GM12878 (cell line): ENCODE results near the gene GSTA3. TPM values are rescaled to one million over a fixed set of nuclear protein-coding genes. Genes with fewer than 3 reads are reported as not detected.

Experiments
- ATAC-seq: fragments of 200-7000 bp; cut with Tn5 transposase; 3 replicates; pipeline ENCODE4 v1.9.1; 2020; ENCODE audit warnings: mild to moderate bottlenecking, moderate library complexity
- Bru-seq: library from RNA; stranded (reverse); fragments of 400-500 nt; gene quantifications from one replicate; lab custom pipeline; 2021; lab: Mats Ljungman, UMichigan
- BruChase-seq, 2 experiments: library from RNA; stranded (reverse); fragments of 400-500 nt; gene quantifications; one replicate each; lab custom pipeline; 2021; lab: Mats Ljungman, UMichigan
- BruUV-seq: library from RNA; stranded (reverse); fragments of 400-500 nt; replicated peaks from 2 replicates; lab custom pipeline; 2021; lab: Mats Ljungman, UMichigan
- CTCF ChIA-PET: fragments of 300-600 bp; sonication (Branson Sonifier 250); formaldehyde crosslinking; extraction: SDS; loops from one replicate; lab custom pipeline; 2021; ENCODE audit warnings: inconsistent platforms; lab: Yijun Ruan, JAX
- POLR2A ChIA-PET: fragments of 350-600 bp; formaldehyde crosslinking; extraction: SDS; loops from one replicate; lab custom pipeline; 2021; ENCODE audit warnings: inconsistent platforms; lab: Charles Lee
- RAD21 ChIA-PET: fragments of 300-600 bp; sonication (Branson Sonifier 250); formaldehyde crosslinking; loops from one replicate; lab custom pipeline; 2023; ENCODE audit warnings: antibody characterized with exemption; ENCODE audit not compliant: unreplicated experiment; lab: Charles Lee
- SMC1A ChIA-PET: fragments of 300-600 bp; sonication (Branson Sonifier 250); formaldehyde crosslinking; loops from one replicate; lab custom pipeline; 2023; ENCODE audit not compliant: unreplicated experiment, uncharacterized antibody; lab: Charles Lee
- DNase-seq: peaks from one replicate; pipeline ENCODE4 v3.0.0-alpha.2; 2011; ENCODE audit warnings: low read depth, low spot score
- FAIRE-seq: peaks from 3 replicates; lab custom pipeline; 2011; peaks lifted over from hg19 to GRCh38; lab: Jason Lieb, UNC
- H2AFZ ChIP-seq: 2 replicates; pipeline ENCODE4 v1.6.0; 2011; ENCODE audit warnings: low read depth, low read length, control low read depth; ENCODE audit not compliant: control insufficient read depth
- H3K27ac ChIP-seq: 2 replicates; pipeline ENCODE4 v1.5.1; 2011; ENCODE audit warnings: control low read depth; ENCODE audit not compliant: control insufficient read depth, insufficient read depth
- H3K27me3 ChIP-seq, 2 experiments: replicated peaks in 1 of 2; 2 replicates each; pipeline versions ENCODE4 v1.6.0 to v1.6.1; 2011; ENCODE audit warnings: low read length in 1 of 2; ENCODE audit not compliant: control insufficient read depth in 2 of 2, insufficient read depth in 2 of 2
- H3K36me3 ChIP-seq, 2 experiments: 2 replicates each; pipeline ENCODE4 v1.5.1; 2011; ENCODE audit warnings: low read length in 1 of 2; ENCODE audit not compliant: control insufficient read depth in 2 of 2, insufficient read depth in 2 of 2
- H3K4me1 ChIP-seq: 2 replicates; pipeline ENCODE4 v1.6.1; 2011; ENCODE audit warnings: mild to moderate bottlenecking, low read length, moderate library complexity, mixed read lengths; ENCODE audit not compliant: control insufficient read depth, insufficient read depth
- H3K4me2 ChIP-seq: 2 replicates; pipeline ENCODE4 v1.6.0; 2011; ENCODE audit warnings: control low read depth; ENCODE audit not compliant: control insufficient read depth, insufficient read depth
- H3K4me3 ChIP-seq: fragments of 200-600 bp; sonication (generic); 2 replicates; pipeline ENCODE4 v1.5.1; 2016
- H3K79me2 ChIP-seq: 2 replicates; pipeline ENCODE4 v1.6.0; 2011; ENCODE audit warnings: low read length; ENCODE audit not compliant: control insufficient read depth, insufficient read depth
- H3K9ac ChIP-seq: 2 replicates; pipeline ENCODE4 v1.8.0; 2011; ENCODE audit warnings: low read length, control low read depth, mixed read lengths; ENCODE audit not compliant: control insufficient read depth, insufficient read depth
- H3K9me3 ChIP-seq: replicated peaks from 3 replicates; pipeline ENCODE4 v1.5.1; 2011; ENCODE audit warnings: mild to moderate bottlenecking, low read length; ENCODE audit not compliant: control insufficient read depth, insufficient read depth
- H4K20me1 ChIP-seq: 2 replicates; pipeline ENCODE4 v1.6.0; 2011; ENCODE audit not compliant: control insufficient read depth, insufficient read depth
- EED ChIP-seq: sonication (generic); IDR thresholded peaks from 2 replicates; pipeline ENCODE4 v1.6.1; 2016; ENCODE audit warnings: antibody characterized with exemption, low read depth
- NR2C2 ChIP-seq: IDR thresholded peaks from 2 replicates; pipeline ENCODE4 v1.6.1; 2011; ENCODE audit warnings: borderline replicate concordance, low read depth; ENCODE audit not compliant: control insufficient read depth, insufficient read length
- RELA ChIP-seq: fragments of 450-650 bp; IDR thresholded peaks from 2 replicates; pipeline ENCODE4 v1.8.0; 2014; ENCODE audit warnings: borderline replicate concordance; ENCODE audit not compliant: partially characterized antibody
- SMAD1 ChIP-seq: fragments of 450-650 bp; IDR thresholded peaks from 2 replicates; pipeline ENCODE4 v1.6.1; 2018; ENCODE audit warnings: mild to moderate bottlenecking, low read depth; ENCODE audit not compliant: partially characterized antibody
- SMC3 ChIP-seq: IDR thresholded peaks from 2 replicates; pipeline ENCODE4 v1.6.1; 2011; ENCODE audit warnings: low read length, improper control_type of control experiment, borderline replicate concordance
- TBL1XR1 ChIP-seq: IDR thresholded peaks from 2 replicates; pipeline ENCODE4 v1.6.1; 2012; ENCODE audit warnings: low read depth, low read length, improper control_type of control experiment
- TCF3 ChIP-seq: IDR thresholded peaks from 2 replicates; pipeline ENCODE4 v1.6.1; 2012; ENCODE audit warnings: low read depth, mild to moderate bottlenecking, low read length, borderline replicate concordance; ENCODE audit not compliant: insufficient read depth
- WGBS: methylation state at CpG from one replicate; pipeline ENCODE4 v1.1.6; 2016; ENCODE audit warnings: low lambda C conversion rate; ENCODE audit not compliant: insufficient replicate concordance, insufficient coverage; ENCODE audit errors: missing lambda C conversion rate; 5-methylcytosine and 5-hydroxymethylcytosine counted together
- in situ Hi-C: fragments of 300-500 bp; cut with MboI; formaldehyde crosslinking; loops from 9 replicates; pipeline ENCODE4 v1.14.3; 2018; ENCODE audit warnings: mixed read lengths
- intact Hi-C: fragments of 100-400 bp; cut with micrococcal nuclease; formaldehyde crosslinking; loops from one replicate; pipeline ENCODE4 v1.14.2; 2022; ENCODE audit not compliant: unreplicated experiment
- long read RNA-seq, 2 experiments: library from polyadenylated mRNA; unstranded; transcript quantifications; one replicate each; pipeline ENCODE4 v2.0.0, GENCODE V29; 2019 to 2020
- polyA minus RNA-seq, 3 experiments: library from RNA; depleted of rRNA, polyadenylated mRNA; stranded (reverse); fragments of >200 nt; gene quantifications; 2 replicates each; pipeline ENCODE4 v1.2.3, GENCODE V29; 2011
- polyA plus RNA-seq, 11 experiments: library from polyadenylated mRNA; depleted of rRNA in 4 of 11; unstranded in 6 of 11; stranded (reverse) in 5 of 11; fragments of >200 nt; fragmentation: Nextera tagmentation in 4 of 11; fragmentation: Illumina TruSeq in 1 of 11; extraction: Ambion mirVana in 4 of 11; extraction: Trizol in 1 of 11; gene quantifications; 1 replicate in 1 of 11; 2 replicates in 10 of 11; pipeline versions ENCODE4 v1.2.1 to v1.2.3, GENCODE V29; 2011 to 2016; ENCODE audit warnings: inconsistent platforms in 2 of 11, missing spikeins in 2 of 11, low read depth in 1 of 11
- total RNA-seq, 4 experiments: library from RNA; depleted of rRNA in 3 of 4; stranded (reverse); fragments of >200 nt in 3 of 4; fragmentation: Illumina TruSeq in 1 of 4; extraction: Trizol in 1 of 4; gene quantifications; 2 replicates each; pipeline versions ENCODE4 v1.2.1 to v1.2.3, GENCODE V29; 2013 to 2021

GSTA3 gene
- not detected in 2 replicates for total RNA-seq (2013; cell fraction: nucleolus; rRNA removed)
- total RNA-seq (2014; rRNA removed) (not detected in 2 replicates), total RNA-seq (2014; rRNA removed; fragmentation: Illumina TruSeq; extraction: Trizol) (not detected in 2 replicates), total RNA-seq (2021) (not detected in 2 replicates), polyA plus RNA-seq (2011; rRNA removed) (not detected in 2 replicates), polyA plus RNA-seq (2014; fragmentation: Illumina TruSeq; extraction: Trizol) (not detected in 2 replicates), polyA plus RNA-seq (2014; fragmentation: Nextera tagmentation; extraction: Ambion mirVana) (not detected), polyA plus RNA-seq (2014; rRNA removed) (not detected in 2 replicates), polyA plus RNA-seq (2016; fragmentation: Nextera tagmentation; extraction: Ambion mirVana) (not detected), polyA minus RNA-seq (2011; rRNA and poly(A)+ RNA removed) (not detected in 2 replicates), Bru-seq, nascent RNA (not detected), BruChase-seq, experiment 1, labeled RNA remaining after a 6-hour chase (not detected), BruChase-seq, experiment 2, labeled RNA remaining after a 2-hour chase (not detected)
- polyA plus RNA-seq (2011; ENCODE audit: low read depth), result not detected
- not detected in 2 replicates for polyA plus RNA-seq (2011; cell fraction: cytosol; rRNA removed)
- not detected in 2 replicates for polyA plus RNA-seq (2011; cell fraction: nucleus; rRNA removed)
- polyA plus RNA-seq (2012), result not detected in 2 replicates
- not detected in 2 replicates for polyA minus RNA-seq (2011; cell fraction: cytosol; rRNA and poly(A)+ RNA removed)
- polyA minus RNA-seq (2011; cell fraction: nucleus; rRNA and poly(A)+ RNA removed), result not detected in 2 replicates
- long read RNA-seq, experiment 1, result 0 reads
- long read RNA-seq, experiment 2, result 0 reads

GRCh38 chr6:52909531-52909930 is at the start of gene GSTA3:
Gene GSTA3 (minus strand): TSS chr6:52909698. CDS start chr6:52905834, 3,864 bp downstream.
- ATAC-seq, result no peak
- Histone ChIP-seq H3K27me3 (no peaks in the 10 kb centered on the region), H4K20me1 (no peaks in the 10 kb centered on the region), H2AFZ (no peak within 1 kb of the TSS), H3K9me3 (no peaks in the 10 kb centered on the region), H3K4me1 (no peaks in the 10 kb centered on the region), H3K36me3 (no peaks in the 10 kb centered on the region), H3K4me2 (no peak within 1 kb of the TSS), H3K4me3 (no peak within 1 kb of the TSS), H3K79me2 (no peaks in the 10 kb centered on the region), H3K9ac (no peak within 1 kb of the TSS), H3K27ac (no peak within 1 kb of the TSS)
- intact Hi-C loops, result no loop called here
- in situ Hi-C loops, result no loop called here
- WGBS, result 100% methylated on average over 2 of the region's 2 CpGs
- no peak for DNase-seq
- TF ChIP-seq NR2C2 (no peak), TBL1XR1 (no peak), SMC3 (no peak), EED (no peak), RELA (no peak), SMAD1 (no peak), TCF3 (no peak)
- BruUV-seq, result no TSS peak
- ChIA-PET SMC1A (no interaction called here), POLR2A (no interaction called here), CTCF (no interaction called here), RAD21 (no interaction called here)
- no peak for FAIRE-seq
